Stimulated activated CD4-positive, alpha-beta T cell treated with anti-CD3 and anti-CD28 coated beads, Interleukin-4, amount 100 ng/mL, for 24 hours (primary cell): ENCODE data around the gene WNT3A.
"Not testable (repeated sequence)": the region's sequence is repeated elsewhere in the genome, so short reads cannot be mapped to it uniquely, and the experiment has no call there.

Experiments used
- DNase-seq: peaks from one replicate; pipeline ENCODE4 v3.0.0-alpha.2; 2020

The WNT3A gene, protein sequence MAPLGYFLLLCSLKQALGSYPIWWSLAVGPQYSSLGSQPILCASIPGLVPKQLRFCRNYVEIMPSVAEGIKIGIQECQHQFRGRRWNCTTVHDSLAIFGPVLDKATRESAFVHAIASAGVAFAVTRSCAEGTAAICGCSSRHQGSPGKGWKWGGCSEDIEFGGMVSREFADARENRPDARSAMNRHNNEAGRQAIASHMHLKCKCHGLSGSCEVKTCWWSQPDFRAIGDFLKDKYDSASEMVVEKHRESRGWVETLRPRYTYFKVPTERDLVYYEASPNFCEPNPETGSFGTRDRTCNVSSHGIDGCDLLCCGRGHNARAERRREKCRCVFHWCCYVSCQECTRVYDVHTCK

DNA sequence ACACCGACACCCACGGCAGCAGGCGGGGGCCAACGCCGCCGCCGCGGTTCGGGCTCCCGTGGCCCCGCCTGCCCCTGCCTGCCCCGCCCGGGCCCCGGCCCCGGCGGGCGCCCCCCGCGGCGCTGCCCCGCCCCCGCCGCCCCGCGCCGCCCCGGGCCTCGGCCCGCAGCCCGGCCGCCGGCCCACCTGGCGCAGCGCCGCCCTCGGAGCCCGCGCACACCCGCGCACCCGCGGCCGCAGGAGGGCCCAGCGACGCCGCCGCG is at the start of gene WNT3A:
Gene WNT3A, plus strand, starts transcription at position 213 of the 263 bp plus-strand sequence. CDS start 131 bp downstream, outside the sequence.
- no peak for DNase-seq

DNA sequence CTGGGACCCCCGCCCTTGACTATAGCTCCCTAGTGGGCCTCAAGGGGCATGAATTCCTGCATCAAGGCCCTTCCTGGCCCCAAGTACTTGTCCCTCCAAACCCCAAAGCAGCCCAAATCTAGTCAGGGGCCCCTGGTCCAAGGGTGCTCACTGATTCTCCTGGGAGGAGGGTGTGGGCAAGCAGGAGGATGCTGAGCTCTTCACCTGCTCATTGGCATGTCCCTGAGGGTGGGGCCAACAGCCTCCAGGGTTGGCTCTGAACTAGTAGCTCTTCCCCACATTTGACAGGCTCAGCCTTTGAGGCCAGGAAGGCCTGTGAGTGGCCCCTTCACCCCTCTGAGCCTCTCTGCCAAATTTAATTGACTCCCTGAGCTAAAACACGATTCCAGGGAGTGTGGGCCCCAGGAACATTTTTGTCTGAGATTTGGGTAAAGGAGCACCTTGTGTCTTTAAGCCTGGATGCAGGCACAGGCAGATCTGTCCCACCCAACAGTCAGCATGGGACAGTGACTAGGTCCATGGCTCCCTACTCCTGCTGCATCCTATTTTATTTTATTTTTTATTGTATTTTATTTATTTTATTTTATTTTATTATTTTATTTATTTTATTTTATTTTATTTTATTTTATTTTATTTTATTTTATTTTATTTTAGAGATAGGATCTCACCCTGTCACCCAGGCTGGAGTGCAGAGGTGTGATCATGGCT is 48.0 kb upstream of the WNT3A start:
- DNase-seq = no peak

DNA sequence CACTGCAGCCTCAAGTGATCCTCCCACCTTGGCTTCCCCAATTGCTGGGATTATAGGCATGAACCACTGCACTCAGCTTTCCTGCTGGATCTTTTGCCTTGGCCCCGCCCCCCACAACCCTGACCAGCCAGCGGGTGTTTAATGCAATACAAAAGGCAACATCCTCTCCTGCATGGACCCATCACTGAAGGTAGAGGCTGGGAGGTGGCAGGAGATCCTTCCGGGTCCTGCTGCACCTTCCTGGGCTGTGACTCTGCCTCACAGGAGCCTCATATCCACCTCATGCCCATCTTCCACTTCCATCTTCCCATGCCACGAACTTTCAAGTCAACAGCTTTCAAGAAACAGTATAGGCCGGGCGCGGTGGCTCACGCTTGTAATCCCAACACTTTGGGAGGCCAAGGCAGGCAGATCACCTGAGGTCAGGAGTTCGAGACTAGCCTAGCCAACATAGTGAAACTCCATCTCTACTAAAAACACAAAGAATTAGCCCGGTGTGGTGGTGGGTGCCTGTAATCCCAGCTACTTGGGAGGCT is 47.4 kb upstream of the WNT3A start:
- no peak for DNase-seq

DNA sequence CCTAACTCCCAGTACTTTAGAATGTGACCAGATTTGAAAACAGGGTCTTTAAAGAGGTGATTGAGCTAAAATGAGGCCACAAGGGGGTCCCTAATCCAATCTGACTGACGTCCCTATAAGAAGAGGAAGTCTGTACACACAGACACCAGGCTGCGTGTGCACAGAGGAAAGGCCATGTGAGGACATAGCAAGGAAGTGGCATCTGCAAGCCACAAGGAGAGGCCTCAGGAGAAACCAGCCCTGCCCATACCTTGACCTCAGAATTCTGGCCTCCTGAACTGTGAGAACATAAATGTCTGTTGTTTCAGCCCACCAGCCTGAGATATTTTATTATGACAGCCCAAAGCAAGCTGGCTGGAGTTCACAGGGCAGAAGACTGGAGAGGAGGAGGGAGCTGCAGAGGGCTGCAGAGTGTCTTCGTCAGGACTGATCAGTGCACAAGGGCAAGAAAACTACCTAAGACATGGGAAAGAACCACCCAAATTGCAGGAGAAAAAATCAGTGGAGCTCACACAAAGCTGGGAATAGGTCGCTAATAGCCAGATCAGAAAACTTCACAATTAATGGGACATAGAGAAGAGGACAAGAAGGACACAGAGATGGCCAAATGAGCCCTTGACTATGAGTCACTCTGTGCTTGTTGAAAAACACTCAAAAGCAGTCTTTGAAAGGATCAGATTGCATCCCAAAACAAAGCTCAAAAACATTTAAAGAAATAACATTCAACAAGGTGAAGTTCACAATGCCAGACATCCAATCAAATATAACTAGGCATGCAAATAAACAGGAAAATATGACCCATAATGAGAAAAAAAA is 44.9 kb upstream of the WNT3A start:
- DNase-seq = no peak

DNA sequence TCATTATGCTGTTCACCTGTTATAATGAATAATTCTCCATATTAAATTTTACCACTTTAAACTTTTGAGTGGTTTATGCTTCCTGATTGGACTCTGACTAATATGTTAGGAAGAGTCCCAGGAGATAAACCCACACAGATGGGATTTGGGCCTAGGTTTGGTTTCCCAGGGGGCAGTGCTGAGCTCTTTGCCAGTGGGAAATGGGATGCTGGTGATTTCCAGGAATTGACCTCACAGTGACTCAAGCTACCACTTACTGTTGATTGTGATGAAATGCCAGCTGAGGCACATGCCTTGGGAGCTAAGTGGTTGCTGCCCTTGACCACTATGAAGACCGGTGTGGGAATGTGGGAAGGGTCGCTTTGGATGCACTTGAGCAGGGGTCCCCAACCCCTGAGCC is 40.1 kb upstream of the WNT3A start:
- DNase-seq = not testable (repeated sequence)

DNA sequence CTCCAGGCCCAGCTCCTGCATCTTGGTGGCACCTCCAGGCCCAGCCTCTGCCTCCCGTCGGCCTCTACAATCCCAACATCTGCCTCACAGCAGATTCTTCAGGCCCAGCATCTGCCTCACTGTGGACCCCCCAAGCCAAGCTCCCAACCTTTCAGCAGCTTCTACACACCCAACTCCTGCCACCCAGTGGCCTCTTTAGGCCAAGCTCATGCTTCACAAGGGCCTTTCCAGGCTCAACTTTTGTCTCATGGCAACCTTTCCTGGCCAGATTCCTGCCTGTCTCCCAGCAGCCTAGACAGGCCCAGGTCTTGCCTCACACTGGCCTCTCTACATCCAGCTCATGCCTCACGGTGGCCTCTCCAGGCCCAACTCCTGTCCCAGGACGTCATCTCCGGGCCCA is 39.0 kb upstream of the WNT3A start:
- DNase-seq = not testable (repeated sequence)

DNA sequence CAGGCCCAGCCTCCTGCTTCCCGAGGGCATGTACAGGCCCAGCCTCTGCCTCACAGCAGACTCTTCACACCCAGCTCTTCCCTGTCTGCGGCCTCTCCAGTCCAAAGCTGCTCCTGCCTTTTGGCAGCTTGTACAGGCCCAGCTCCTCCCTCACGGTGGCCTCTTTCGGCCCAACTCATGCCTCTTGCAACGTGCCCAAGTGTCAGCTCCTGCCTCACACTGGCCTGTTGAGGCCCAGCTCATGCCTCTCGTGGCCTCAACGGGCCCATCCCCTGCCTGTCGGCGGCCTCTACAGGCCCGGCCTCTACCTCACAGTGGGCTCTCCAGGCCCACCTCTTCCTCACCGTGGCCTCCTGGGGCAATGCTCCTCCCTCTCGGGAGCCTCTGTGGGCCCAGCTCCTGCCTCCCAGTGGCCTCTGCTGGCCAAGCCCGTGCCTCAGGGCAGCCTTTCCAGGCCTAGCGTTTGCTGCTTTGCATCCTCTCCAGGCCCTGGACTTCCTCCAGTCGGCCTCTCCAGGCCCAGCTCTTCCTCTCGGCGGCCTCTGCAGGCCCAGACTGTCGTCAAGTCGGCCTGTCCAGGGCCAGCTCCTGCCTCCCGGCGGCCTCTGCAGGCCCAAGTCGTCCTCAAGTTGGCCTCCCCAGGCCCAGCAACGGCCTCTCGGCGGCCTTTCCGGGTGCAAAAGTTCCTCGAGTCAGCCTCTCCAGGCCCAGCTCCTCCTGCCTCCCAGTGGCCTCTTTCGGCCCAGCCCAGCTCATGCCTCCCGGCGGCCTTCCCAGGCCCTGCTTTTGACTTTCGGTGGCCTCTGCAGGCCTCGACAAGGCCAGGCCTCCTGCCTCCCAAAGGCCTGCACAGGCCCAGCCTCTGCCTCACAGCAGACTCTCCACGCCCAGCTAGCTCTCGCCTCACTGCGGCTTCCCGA is 36.5 kb upstream of the WNT3A start:
- DNase-seq = not testable (repeated sequence)

DNA sequence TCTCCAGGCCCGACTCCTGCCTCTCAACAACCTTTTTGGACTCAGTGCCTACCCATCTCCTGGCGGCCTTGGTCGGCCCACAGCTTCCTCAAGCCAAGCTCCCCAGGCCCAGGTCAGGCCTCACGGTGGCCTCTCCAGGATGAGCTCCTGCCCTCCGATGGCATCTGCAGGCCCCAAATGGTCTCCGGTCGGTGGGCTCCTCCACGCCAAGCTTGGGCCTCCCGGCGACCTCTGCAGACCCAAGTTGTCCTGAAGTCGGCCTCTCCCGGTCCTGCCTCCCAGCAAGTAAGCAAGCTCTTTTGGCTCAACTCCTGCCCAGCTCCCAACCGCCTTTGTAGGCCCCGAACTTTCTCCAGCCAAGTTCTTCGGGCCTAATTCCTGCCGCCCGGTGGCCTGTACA is 35.6 kb upstream of the WNT3A start:
- not testable (repeated sequence) for DNase-seq

DNA sequence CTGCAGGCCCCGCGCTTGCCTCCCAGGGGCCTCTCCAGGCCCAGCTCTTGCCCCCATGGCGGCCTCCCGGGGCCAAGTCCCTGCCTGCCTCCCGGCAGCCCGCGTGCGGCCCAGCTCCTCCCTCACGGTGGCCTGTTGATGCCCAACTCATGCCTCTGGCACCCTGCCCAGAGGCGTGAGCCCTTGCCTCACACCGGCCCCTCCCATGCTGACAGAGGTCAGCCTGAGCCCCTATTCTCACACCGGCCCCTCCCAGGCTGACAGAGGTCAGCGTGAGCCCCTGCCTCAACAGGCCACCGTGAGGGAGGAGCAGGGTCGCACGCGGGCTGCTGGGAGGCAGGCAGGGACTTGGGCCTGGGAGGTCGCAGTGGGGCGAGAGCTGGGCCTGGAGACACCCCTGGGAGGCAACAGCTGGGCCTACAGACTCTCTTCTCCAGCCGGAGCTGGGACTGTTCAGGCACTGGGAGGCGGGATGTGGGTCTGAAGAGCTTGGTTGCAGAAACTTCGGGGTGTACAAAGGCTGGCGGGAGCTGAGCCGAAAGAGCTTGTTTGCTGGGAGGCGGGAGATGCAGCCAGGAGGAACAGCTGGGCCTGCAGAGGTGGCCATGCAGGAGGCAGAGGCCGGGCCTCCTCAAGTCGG is 35.0 kb upstream of the WNT3A start:
- not testable (repeated sequence) for DNase-seq

DNA sequence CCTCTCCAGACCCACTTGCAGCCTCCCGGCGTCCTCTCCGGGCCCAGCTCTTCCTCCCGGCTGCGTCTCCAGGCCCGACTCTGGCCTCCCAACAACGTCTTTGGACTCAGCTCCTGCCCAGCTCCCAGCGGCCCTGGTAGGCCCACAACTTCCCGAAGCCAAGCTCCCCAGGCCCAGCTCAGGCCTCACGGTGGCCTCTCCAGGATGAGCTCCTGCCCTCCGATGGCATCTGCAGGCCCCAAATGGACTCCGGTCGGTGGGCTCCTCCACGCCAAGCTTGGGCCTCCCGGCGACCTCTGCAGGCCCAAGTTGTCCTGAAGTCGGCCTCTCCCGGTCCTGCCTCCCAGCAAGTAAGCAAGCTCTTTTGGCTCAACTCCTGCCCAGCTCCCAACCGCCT is 34.5 kb upstream of the WNT3A start:
- DNase-seq = not testable (repeated sequence)

DNA sequence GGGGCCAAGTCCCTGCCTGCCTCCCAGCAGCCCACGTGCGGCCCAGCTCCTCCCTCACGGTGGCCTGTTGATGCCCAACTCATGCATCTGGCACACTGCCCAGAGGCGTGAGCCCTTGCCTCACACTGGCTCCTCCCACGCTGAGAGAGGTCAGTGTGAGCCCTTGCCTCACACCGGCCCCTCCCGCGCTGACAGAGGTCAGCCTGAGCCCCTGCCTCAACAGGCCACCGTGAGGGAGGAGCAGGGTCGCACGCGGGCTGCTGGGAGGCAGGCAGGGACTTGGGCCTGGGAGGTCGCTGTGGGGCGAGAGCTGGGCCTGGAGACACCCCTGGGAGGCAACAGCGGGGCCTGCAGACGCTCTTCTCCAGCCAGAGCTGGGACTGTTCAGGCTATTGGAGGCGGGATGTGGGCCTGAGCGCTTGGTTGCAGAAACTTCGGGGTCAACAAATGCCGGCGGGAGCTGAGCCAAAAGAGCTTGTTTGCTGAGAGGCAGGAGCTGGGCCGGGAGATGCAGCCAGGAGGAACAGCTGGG is 33.9 kb upstream of the WNT3A start:
- not testable (repeated sequence) for DNase-seq

DNA sequence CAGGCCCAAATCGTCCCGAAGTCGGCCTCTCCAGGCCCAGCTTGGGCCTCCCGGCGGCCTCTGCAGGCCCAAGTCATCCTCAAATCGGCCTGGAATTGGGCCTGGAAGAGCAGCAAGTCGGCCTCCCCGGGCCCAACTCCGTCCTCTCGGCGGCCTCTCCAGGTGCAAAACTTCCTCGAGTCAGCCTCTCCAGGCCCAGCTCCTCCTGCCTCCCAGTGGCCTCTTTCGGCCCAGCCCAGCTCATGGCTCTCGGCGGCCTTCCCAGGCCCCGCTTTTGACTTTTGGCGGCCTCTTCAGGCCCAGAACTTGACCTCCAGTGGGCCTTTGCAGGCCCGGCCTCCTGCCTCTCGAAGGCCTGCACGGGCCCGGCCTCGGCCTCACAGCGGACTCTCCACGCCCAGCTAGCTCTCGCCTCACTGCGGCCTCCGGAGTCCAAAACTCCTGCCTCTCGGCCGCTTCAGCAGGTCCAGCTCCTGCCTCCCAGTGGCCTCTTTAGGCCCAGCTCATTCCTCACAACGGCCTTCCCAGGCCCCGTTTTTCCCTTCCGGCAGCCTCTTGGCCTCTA is 33.0 kb upstream of the WNT3A start:
- not testable (repeated sequence) for DNase-seq

DNA sequence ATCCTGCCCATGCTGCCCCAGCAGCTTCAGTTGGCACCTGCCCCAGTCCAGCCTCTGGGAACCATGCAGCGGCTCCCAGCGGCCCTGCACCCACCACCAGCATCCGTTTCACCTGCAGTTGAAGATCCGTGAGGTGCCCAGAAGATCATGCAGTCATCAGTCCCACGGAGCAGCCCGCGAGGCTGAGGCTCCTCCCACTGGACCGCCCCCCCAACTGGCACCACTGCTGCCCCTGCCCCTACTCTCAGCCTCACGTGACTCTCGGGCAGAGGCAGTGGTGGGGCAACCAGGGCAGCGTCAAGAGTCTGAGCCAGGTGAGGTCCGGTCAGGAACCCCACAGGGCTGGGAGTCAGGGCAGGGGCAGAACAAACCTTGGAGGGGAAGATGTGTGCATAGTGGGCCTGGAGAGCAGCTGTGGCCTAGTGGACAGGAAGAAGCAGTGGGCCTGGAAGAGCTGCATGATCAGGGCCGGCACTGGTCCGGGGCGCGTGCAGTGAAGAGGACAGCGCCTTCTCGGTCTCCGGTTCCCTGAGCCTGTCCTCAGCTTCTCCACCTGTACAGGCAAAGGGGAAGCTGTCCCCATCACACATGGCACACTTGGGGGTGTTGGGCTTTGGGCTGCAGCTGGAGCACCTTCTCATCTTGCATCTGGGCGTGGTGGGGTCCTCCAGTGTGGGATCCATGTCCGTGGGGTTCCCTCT is 31.1 kb upstream of the WNT3A start:
- DNase-seq = not testable (repeated sequence)

DNA sequence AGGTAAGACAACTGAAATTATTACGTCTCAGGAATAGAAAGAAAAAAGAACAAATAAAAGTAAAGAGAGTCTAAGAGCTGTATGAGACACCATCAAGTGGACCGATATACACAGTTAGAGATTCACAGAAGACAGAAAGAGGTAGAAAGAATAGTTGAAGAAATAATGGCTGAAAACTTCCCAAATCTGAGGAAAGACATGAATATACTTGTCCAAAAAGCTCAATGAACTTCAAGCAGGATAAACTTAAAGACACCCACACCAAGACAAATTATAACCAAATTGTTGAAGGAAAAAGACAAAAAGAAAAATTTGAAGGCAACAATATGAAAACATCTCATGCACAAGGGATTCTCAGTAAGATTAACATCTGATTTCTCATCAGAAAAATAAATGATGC is 19.6 kb upstream of the WNT3A start:
- DNase-seq = no peak

DNA sequence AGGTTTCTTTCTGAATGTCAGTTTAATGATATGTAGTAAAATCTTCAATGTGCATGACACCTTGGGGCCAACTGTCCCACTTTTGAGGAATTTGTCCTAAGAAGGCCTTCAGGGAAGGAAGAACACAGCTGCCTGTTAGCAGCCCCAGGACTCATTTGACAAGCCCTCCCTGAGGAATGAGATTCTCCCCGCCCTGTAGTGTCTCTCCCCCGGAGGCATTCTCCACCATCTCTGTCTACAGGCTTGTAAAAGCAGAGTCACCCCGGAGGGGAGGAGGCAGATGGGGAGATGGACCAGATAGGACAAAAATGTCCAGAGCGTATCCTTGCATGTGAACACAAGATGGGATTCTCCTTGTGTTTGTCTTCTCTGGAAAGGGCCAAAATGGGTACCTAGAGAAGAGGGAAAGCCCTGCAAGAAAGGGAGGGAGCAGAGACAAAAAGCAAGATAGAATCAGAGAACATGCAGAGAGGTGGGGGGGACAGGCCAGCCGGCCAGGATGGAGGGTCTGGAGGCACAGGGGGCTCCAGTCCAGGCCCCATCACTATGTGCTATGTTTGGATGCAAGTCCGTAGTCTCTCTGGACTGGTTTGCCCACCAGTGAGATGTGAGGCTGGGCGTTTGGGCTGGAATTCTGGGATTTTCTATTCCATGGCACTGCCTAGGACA is 12.0 kb upstream of the WNT3A start:
- DNase-seq = no peak

DNA sequence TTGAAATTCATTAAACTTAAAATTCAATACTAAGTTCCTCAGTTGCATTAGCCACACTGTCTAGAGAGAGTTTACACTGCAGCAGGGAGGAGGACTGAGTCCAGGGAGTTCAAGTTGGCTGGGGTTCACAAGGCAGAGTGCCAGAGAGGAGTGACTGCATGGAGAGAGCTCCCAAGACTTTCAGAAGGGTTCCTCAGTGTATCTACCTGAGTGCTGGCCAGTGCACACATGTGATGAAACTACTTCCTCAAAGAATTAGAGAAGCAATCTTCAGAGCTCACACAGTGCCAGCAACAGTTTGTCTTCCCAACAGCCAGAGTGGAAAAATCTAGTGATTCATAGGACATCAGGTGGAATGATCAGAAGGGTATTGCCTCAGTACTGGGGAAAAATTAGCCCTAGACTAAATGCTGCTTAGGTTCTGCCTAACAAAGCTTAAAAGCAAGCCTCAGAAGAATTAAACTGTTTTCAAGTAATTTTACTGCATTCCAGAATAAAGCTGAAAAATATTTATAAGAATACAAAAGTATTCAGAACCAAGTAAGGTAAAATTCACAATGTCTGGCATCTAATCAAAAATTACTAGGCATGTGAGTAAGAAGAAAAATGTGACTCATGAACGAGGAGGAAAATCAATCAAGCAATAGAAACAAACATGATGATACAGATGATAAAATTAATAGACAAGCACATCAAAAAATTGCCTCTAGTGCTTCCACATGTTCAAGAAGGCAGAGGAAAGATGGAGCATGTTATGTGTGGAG is 10.4 kb upstream of the WNT3A start:
- DNase-seq = no peak

DNA sequence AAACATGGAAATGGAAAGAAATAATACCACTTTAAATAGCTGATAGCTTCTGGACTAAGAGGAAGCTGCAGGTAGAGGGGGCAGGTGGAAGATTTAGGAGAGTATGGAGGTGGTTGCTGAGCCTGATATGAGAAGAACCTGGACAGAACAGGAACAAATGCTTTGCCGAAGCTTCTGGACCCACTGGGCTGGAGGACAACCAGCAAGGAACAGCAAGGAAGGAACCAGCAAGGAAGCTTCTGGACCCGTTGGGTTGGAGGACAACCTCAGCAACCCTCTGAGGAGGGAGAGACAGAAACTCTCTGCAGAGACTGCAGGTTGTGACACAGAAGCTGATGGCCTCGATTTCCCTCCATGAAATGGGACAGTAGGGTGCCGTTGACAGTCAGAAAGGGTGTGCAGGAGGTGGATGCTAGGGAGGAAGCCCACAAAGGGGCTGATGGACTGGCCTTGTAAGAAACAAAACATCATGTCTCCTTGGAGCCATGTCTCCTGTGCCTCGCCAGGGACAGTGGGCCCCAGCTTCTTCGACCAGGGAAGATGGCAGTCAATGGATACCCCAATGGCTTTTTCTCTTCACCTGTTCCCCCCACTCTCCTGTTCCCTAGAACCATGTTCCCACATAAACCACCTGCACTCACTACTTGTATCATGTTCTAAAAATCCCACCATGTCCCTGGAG is 8.3 kb upstream of the WNT3A start:
- DNase-seq = no peak
